NCI-H2196 (cell line): ENCODE measurements around the gene SIL1.

Source experiments
- DNase-seq: peaks from one replicate; lab custom pipeline; 2025; ENCODE audit not compliant: unreplicated experiment; lab: John Stamatoyannopoulos, UW

SIL1 gene

GRCh38 chr5:138898742-138899141 lies 299.4 kb downstream of the SIL1 start:
- no peak for DNase-seq

GRCh38 chr5:138898299-138898698 lies 299.9 kb downstream of the SIL1 start:
- DNase-seq: no peak
